HG02840 (cell line): ENCODE results near the gene REG3A.

Experiments used
- ATAC-seq: cut with Tn5 transposase; IDR thresholded peaks from one replicate; pipeline ENCODE4 v1.9.1; 2021; ENCODE audit warnings: mild to moderate bottlenecking, moderate library complexity, moderate number of reproducible peaks; ENCODE audit not compliant: unreplicated experiment, low FRiP score

REG3A gene

GRCh38 chr2:79124907-79125720 lies 34.4 kb downstream of the REG3A start:
- no peak for ATAC-seq

GRCh38 chr2:79122676-79123075 lies 36.9 kb downstream of the REG3A start:
- ATAC-seq = no peak

- ATAC-seq = no peak
Observed at GRCh38 chr2:79120194-79120713, 39.3 kb downstream of the REG3A start, which contains the start of gene REG1A. Gene REG1A (plus strand): TSS chr2:79120488. CDS start chr2:79120862, 374 bp downstream.

GRCh38 chr2:79116997-79117928 lies 42.3 kb downstream of the REG3A start:
- no peak for ATAC-seq

GRCh38 chr2:79114797-79115494 lies 44.6 kb downstream of the REG3A start:
- no peak for ATAC-seq

- no peak for ATAC-seq
Observed at GRCh38 chr2:79112269-79112668, 47.3 kb downstream of the REG3A start.
